Progenitor cell of endocrine pancreas (in vitro differentiated cells): ENCODE results near the gene GAPT. TPM values are rescaled to one million over a fixed set of nuclear protein-coding genes. Genes with fewer than 3 reads are reported as not detected.

Experiments used
- DNase-seq: peaks from one replicate; pipeline ENCODE4 v3.0.0; 2021; ENCODE audit warnings: low spot score; ENCODE audit not compliant: unreplicated experiment
- H3K27ac Mint-ChIP-seq: 2 replicates; pipeline ENCODE4 v1.8.0; 2021; ENCODE audit warnings: mild to moderate bottlenecking, moderate library complexity, mixed read lengths
- H3K27me3 Mint-ChIP-seq: 2 replicates; pipeline ENCODE4 v1.8.0; 2021; ENCODE audit warnings: mixed read lengths
- H3K36me3 Mint-ChIP-seq: 2 replicates; pipeline ENCODE4 v1.8.0; 2022; ENCODE audit warnings: mixed read lengths; ENCODE audit not compliant: insufficient read depth
- H3K4me1 Mint-ChIP-seq: 2 replicates; pipeline ENCODE4 v1.8.0; 2021; ENCODE audit warnings: low read depth, mixed read lengths
- H3K4me3 Mint-ChIP-seq: 2 replicates; pipeline ENCODE4 v1.8.0; 2021; ENCODE audit warnings: low read depth, mild to moderate bottlenecking, moderate library complexity, mixed read lengths
- H3K9me3 Mint-ChIP-seq: 2 replicates; pipeline ENCODE4 v1.8.0; 2021; ENCODE audit warnings: low read depth, mixed read lengths
- CTCF ChIP-seq: fragments of 200-600 bp; sonication (generic); IDR thresholded peaks from one replicate; pipeline ENCODE4 v1.5.0; 2021; ENCODE audit warnings: antibody characterized with exemption, mild to moderate bottlenecking; ENCODE audit not compliant: unreplicated experiment
- long read RNA-seq: library from polyadenylated mRNA; unstranded; transcript quantifications from one replicate; pipeline ENCODE4 v2.0.0, GENCODE V29; 2020
- total RNA-seq: library from RNA; stranded (reverse); gene quantifications from 2 replicates; pipeline ENCODE4 v1.2.1, GENCODE V29; 2021

Gene GAPT
- not detected in 2 replicates for total RNA-seq
- long read RNA-seq = 0 reads

- no peak for TF ChIP-seq CTCF
- no peak for DNase-seq
- no peaks in the 10 kb centered on the region for H3K36me3 Mint-ChIP-seq
- H3K27me3 Mint-ChIP-seq = no peaks in the 10 kb centered on the region
- H3K4me3 Mint-ChIP-seq = no peak within 1 kb of the TSS
- H3K9me3 Mint-ChIP-seq = no peaks in the 10 kb centered on the region
- H3K27ac Mint-ChIP-seq = no peak within 1 kb of the TSS
- H3K4me1 Mint-ChIP-seq = peaks cover 3% of the 10 kb centered on the region
These were observed at the start of gene GAPT for GRCh38 chr5:58491216-58491892. GAPT (plus strand) TSS chr5:58491435; CDS start chr5:58494537, 3,102 bp downstream.

- no peak for TF ChIP-seq CTCF
- Mint-ChIP-seq H3K4me3 (no peak overlapping the region), H3K36me3 (peaks cover 4% of the 10 kb centered on the region), H3K27ac (no peak overlapping the region), H3K9me3 (peaks cover 7% of the 10 kb centered on the region), H3K27me3 (no peaks in the 10 kb centered on the region), H3K4me1 (peaks cover 13% of the 10 kb centered on the region)
- DNase-seq = no peak
These were observed 46.4 kb upstream of the GAPT start for GRCh38 chr5:58444805-58445204.

GRCh38 chr5:58446024-58446423, 45.2 kb upstream of the GAPT start:
- peaks cover 7% of the 10 kb centered on the region for H3K9me3 Mint-ChIP-seq
- DNase-seq = no peak
- no peaks in the 10 kb centered on the region for H3K27me3 Mint-ChIP-seq
- peaks cover 7% of the 10 kb centered on the region for H3K36me3 Mint-ChIP-seq
- no peak for TF ChIP-seq CTCF
- peaks cover 5% of the 10 kb centered on the region for H3K4me1 Mint-ChIP-seq
- no peak overlapping the region for H3K27ac Mint-ChIP-seq
- no peak overlapping the region for H3K4me3 Mint-ChIP-seq

- Mint-ChIP-seq H3K9me3 (peaks cover 7% of the 10 kb centered on the region), H3K4me1 (no peaks in the 10 kb centered on the region), H3K36me3 (peaks cover 10% of the 10 kb centered on the region), H3K4me3 (no peak overlapping the region), H3K27ac (no peak overlapping the region), H3K27me3 (no peaks in the 10 kb centered on the region)
- TF ChIP-seq CTCF = no peak
- DNase-seq = no peak
These were observed 44.0 kb upstream of the GAPT start for GRCh38 chr5:58447226-58447625.

GRCh38 chr5:58450018-58450417, 41.2 kb upstream of the GAPT start:
- peaks cover 26% of the 10 kb centered on the region for H3K36me3 Mint-ChIP-seq
- DNase-seq = no peak
- peaks cover 5% of the 10 kb centered on the region for H3K9me3 Mint-ChIP-seq
- no peak overlapping the region for H3K4me3 Mint-ChIP-seq
- no peak overlapping the region for H3K27ac Mint-ChIP-seq
- no peak for TF ChIP-seq CTCF
- no peaks in the 10 kb centered on the region for H3K27me3 Mint-ChIP-seq
- peaks cover 1% of the 10 kb centered on the region for H3K4me1 Mint-ChIP-seq
